PFSK-1 (cell line): Measurements from ENCODE around the gene CA9.

Experiments
- FOXP2 ChIP-seq: optimal IDR thresholded peaks from 2 replicates; pipeline ENCODE3; 2011; ENCODE audit warnings: borderline replicate concordance, control low read depth, inconsistent platforms; ENCODE audit not compliant: insufficient read depth; ENCODE audit errors: extremely low read length, extremely low read depth
- POLR2AphosphoS5 ChIP-seq: IDR thresholded peaks from 2 replicates; pipeline ENCODE4 v1.6.1; 2012; ENCODE audit warnings: low read depth, mild to moderate bottlenecking, control low read depth, low read length, moderate library complexity
- REST ChIP-seq, 2 experiments: IDR thresholded peaks; 2 replicates each; pipeline versions ENCODE4 v1.6.1 to v1.8.0; 2011 to 2012; ENCODE audit warnings: low read depth in 2 of 2, low read length in 2 of 2, control low read depth in 1 of 2, inconsistent platforms in 1 of 2, mild to moderate bottlenecking in 1 of 2, moderate library complexity in 1 of 2; ENCODE audit not compliant: insufficient read depth in 1 of 2
- SIN3A ChIP-seq: IDR thresholded peaks from 2 replicates; pipeline ENCODE4 v1.6.1; 2012; ENCODE audit warnings: mild to moderate bottlenecking, low read length, moderate library complexity, borderline replicate concordance; ENCODE audit not compliant: insufficient read depth
- TAF1 ChIP-seq: IDR thresholded peaks from 2 replicates; pipeline ENCODE4 v1.6.1; 2012; ENCODE audit warnings: low read length, control low read depth, borderline replicate concordance; ENCODE audit not compliant: insufficient read depth

The CA9 gene

GRCh38 chr9:35691334-35691650 lies 17.6 kb downstream of the CA9 start:
- TF ChIP-seq POLR2AphosphoS5 (no peak), REST (IDR thresholded peaks at IDR 0.05; ENCODE audit: insufficient read depth in 1 of 2, low read depth in 2 of 2, low read length in 2 of 2) (no peak), FOXP2 (no peak), TAF1 (no peak), SIN3A (no peak)

- TF ChIP-seq TAF1 (no peak), SIN3A (no peak), POLR2AphosphoS5 (no peak), REST (IDR thresholded peaks at IDR 0.05; ENCODE audit: insufficient read depth in 1 of 2, low read depth in 2 of 2, low read length in 2 of 2) (no peak), FOXP2 (no peak)
Measured at GRCh38 chr9:35691757-35692301, 18.1 kb downstream of the CA9 start.

- TF ChIP-seq POLR2AphosphoS5: 0 out of 2 replicates have a peak, but pooled peaks have one; percentile 19
- no peak for TF ChIP-seq REST (IDR thresholded peaks at IDR 0.05; ENCODE audit: insufficient read depth in 1 of 2, low read depth in 2 of 2, low read length in 2 of 2)
Measured at GRCh38 chr9:35695943-35696401, 22.2 kb downstream of the CA9 start.

DNA sequence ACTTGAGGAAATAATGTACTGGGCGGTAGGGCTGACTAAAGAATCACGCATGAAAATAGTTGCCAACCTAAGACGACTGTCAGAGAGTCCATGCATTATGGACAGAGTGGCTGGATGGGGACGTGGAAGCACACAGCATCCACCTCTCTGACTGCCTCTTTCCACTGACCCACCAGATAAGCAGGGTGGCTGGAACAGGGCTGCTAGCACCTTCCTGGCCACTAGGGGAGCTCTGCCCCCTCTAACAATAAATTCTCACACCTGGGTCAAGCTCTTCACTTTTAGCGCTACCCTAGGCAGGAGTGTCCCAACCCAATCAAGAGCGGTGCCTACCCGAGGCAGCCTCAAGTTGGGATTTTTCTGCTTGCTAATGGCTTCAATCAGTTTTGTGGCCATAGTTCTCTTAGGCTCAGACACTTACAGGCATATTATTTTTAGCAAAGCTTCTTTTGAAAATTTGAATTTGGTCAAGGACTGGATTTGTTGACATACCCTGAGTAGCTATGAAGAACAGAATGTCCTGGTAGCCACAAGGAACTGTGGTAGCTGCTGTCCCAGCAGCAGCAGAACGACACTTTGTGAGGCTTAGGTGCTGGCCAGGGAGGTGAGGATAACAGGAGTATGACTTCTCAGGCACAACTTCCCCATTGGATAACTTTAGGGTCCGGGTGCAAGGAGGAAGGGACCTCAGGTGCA lies 22.9 kb downstream of the CA9 start:
- TF ChIP-seq TAF1: no peak
- TF ChIP-seq REST (IDR thresholded peaks at IDR 0.05; ENCODE audit: insufficient read depth in 1 of 2, low read depth in 2 of 2, low read length in 2 of 2): no peak
- TF ChIP-seq POLR2AphosphoS5: no peak; the same call in 1 of the 2 replicates
- no peak for TF ChIP-seq FOXP2
- TF ChIP-seq SIN3A: no peak

- TF ChIP-seq TAF1 (no peak), SIN3A (no peak), REST (IDR thresholded peaks at IDR 0.05; ENCODE audit: insufficient read depth in 1 of 2, low read depth in 2 of 2, low read length in 2 of 2) (no peak), POLR2AphosphoS5 (no peak), FOXP2 (no peak)
Measured at GRCh38 chr9:35697486-35697885, 23.8 kb downstream of the CA9 start.
